GM12874 (cell line): ENCODE results near the gene YIPF6.

Source experiments
- TF ChIP-seq, protein P1 (sequence below): IDR thresholded peaks from 2 replicates; pipeline ENCODE4 v1.5.1; 2011; ENCODE audit warnings: low read depth, mild to moderate bottlenecking, control low read depth, low read length, moderate library complexity; ENCODE audit not compliant: insufficient read depth

YIPF6 gene

DNA sequence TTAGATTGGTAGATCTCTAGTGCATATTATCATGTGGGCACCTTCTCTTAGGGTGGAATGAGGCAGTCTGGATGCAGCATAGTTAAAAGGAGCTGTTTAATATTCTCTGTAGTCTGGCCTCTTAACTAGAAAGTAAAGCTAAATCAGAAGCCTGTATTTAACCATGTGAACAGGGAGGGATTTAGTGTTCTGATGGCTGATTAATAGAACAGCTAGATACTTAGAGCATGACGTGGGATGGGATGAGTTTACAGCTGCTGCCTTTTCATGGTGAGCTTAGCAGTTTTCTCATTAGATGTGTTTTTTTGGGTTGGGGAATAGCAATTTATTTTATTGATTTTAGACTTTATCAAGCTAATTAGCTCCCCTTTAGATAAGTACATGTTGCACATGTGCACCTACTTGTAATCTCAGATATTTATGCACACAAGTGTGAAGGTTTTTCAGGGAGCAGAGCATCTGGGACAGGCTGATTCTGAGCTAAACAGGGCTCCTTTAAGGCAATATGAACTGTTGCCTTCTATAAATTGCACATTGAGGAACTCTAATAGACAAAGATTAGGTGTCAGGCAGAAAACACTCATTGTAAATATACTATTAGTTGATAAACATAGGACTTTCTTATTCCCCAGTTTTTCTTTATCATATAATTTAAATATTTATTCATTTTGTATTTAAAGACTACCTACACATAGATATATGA is 34.1 kb downstream of the YIPF6 start:
- TF ChIP-seq, protein P1, sequence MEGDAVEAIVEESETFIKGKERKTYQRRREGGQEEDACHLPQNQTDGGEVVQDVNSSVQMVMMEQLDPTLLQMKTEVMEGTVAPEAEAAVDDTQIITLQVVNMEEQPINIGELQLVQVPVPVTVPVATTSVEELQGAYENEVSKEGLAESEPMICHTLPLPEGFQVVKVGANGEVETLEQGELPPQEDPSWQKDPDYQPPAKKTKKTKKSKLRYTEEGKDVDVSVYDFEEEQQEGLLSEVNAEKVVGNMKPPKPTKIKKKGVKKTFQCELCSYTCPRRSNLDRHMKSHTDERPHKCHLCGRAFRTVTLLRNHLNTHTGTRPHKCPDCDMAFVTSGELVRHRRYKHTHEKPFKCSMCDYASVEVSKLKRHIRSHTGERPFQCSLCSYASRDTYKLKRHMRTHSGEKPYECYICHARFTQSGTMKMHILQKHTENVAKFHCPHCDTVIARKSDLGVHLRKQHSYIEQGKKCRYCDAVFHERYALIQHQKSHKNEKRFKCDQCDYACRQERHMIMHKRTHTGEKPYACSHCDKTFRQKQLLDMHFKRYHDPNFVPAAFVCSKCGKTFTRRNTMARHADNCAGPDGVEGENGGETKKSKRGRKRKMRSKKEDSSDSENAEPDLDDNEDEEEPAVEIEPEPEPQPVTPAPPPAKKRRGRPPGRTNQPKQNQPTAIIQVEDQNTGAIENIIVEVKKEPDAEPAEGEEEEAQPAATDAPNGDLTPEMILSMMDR = no peak

DNA sequence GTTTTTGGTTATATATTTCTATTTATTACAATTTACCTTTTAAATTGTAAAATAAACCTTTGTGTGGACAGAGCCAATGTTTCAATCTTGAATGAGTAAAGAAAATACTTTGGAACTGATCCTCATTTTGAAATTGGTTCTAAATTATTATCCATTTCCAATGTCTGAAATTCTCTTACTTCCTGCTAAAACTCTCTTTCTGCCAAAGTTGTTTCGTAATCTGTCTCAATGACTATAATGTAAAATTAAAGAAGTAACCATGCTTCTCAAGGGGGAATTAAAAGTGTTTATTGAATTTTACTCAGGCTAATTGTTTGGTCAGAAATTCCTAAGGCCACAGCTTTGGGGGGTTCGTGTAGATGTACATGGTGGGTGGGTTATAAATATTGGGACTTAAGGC is 34.8 kb downstream of the YIPF6 start:
- TF ChIP-seq, protein P1 = no peak

DNA sequence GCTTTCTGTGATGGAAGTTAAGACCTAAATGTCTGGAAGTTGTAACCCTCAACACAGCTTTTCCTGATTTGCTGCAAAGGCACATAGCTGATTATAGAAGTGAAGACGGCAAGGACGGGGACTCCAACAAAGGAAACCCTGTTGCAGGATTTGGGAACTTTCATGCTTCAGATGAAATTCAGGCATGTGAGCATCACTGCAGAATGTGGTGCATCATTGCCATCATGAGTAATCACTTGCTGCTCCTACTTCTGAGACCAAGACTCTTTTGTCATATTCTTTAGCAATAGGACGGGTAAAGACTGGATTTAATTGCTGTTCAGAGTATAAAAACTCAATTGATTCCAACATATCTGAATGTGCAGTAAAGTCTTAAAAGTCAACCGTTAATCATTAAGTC is 35.8 kb downstream of the YIPF6 start:
- TF ChIP-seq, protein P1 = no peak

DNA sequence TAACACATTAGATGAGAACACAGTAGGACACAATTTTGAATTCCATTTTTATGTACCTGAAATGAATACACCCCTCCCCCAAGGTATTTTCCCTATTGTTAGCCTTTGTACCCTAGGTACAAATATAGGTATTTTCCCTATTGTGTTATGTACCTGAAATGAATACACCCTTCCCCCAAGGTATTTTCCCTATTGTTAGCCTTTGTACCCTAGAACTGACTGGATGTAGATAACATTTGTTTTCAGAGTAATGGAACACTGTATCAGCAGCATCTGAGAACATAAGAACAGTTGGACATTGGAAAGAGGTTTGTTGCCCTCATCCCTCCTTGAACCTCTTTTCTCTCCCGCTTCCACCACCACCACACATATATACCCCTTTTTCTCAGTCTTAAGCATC is 37.6 kb downstream of the YIPF6 start:
- TF ChIP-seq, protein P1 = no peak

DNA sequence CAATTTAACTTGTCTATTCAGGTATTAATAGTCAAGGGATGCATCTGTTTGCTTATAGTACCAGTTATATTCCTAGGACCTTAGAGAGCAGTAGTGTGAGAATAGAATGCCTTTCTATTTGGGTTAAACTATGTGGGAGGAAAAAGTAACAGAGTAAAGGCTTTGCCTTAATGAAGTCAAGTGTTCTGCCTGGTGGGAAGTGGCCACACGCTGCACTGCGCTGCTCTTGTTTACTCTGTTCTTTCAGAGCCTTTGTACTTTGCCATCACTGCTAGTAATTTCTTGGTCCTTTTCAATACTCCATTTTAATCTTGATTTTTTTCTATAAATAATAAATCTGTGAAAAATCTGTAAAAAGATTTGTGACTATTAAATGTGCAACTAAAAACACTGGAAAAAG is 38.0 kb downstream of the YIPF6 start:
- TF ChIP-seq, protein P1 = no peak

DNA sequence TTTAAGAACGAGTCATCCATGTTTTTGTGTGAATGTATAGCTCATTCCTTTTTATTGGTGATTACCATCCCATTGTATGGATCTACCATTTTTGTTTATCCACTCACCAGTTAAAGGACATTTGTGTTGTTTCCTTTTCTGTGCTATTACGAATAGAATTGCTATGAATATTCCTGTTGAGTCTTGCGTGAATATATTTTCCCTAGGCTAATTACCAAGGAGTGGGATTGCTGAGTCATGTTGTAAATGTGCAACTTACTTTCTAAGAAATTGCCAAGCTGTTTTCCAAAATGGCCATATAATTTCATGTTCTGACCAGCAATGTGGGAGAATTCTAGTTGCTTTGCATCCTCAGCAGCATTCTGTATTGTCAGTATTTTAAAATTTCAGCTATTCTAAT is 51.3 kb downstream of the YIPF6 start:
- TF ChIP-seq, protein P1 = no peak

DNA sequence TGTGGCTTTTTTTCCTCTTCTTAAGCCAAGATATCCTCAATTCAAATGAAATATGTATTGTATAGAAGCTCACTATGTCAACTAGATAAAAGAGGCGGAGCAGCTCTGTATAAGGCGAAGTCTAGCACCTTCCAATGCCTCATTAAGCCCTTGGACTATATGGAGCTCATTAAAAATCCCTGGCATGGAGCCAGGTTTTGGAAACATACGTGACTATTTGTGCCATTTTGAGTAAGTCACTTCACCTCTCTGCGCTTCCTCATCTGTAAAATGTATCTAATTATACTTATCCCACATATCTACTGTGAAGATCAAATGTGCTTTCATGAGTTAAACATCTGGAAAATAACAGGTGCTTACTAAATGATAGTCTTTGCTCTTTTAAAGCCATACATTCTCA is 57.2 kb downstream of the YIPF6 start:
- TF ChIP-seq, protein P1 = no peak
